Thymus (tissue), 11 donors: ENCODE measurements around the gene GRID1. TPM values are rescaled to one million over a fixed set of nuclear protein-coding genes. Genes with fewer than 3 reads are reported as not detected.

Experiments used
- DNase-seq, 9 donors: peaks; one replicate each; pipeline ENCODE4 v3.0.0-alpha.2; 2013; ENCODE audit warnings: low spot score in 9 of 9, low read depth in 6 of 9, missing footprints in 1 of 9
- H3K27ac ChIP-seq, 2 donors: one replicate each; pipeline ENCODE4 v1.5.1; 2013; ENCODE audit warnings: control low read depth in 1 of 2, low read depth in 1 of 2, low read length in 1 of 2, mild to moderate bottlenecking in 1 of 2, moderate library complexity in 1 of 2
- H3K27me3 ChIP-seq, 2 donors: one replicate each; pipeline ENCODE4 v1.5.1; 2013; ENCODE audit warnings: low read length in 1 of 2; ENCODE audit not compliant: control insufficient read depth in 2 of 2, insufficient read depth in 1 of 2
- H3K36me3 ChIP-seq, 2 donors: one replicate each; pipeline ENCODE4 v1.5.1; 2013; ENCODE audit warnings: low read length in 1 of 2, mild to moderate bottlenecking in 1 of 2, moderate library complexity in 1 of 2; ENCODE audit not compliant: control insufficient read depth in 2 of 2, insufficient read depth in 2 of 2
- H3K4me1 ChIP-seq, 2 donors: one replicate each; pipeline ENCODE4 v1.5.1; 2013; ENCODE audit warnings: low read length in 2 of 2; ENCODE audit not compliant: control insufficient read depth in 2 of 2, insufficient read depth in 2 of 2
- H3K4me3 ChIP-seq, 2 donors: one replicate each; pipeline ENCODE4 v1.5.1; 2013; ENCODE audit warnings: low read length in 2 of 2, control low read depth in 1 of 2, mild to moderate bottlenecking in 1 of 2
- H3K9me3 ChIP-seq, 2 donors: one replicate each; pipeline ENCODE4 v1.5.1; 2013; ENCODE audit warnings: low read length in 1 of 2, mild to moderate bottlenecking in 1 of 2; ENCODE audit not compliant: control insufficient read depth in 2 of 2, insufficient read depth in 1 of 2
- WGBS: extraction: QIAGEN DNeasy Blood & Tissue Kit; methylation state at CpG from one replicate; pipeline ENCODE4 v1.1.7; 2013; 5-methylcytosine and 5-hydroxymethylcytosine counted together
- polyA plus RNA-seq: library from polyadenylated mRNA; stranded (reverse); fragments of 200-250 nt; gene quantifications from one replicate; pipeline ENCODE4 v1.2.3, GENCODE V29; 2013
- total RNA-seq: library from RNA; stranded (reverse); fragments of 120-200 nt; gene quantifications from one replicate; pipeline ENCODE4 v1.2.4, GENCODE V29; 2013
- donor health status: healthy.

The GRID1 gene
- total and polyA plus RNA-seq, 2 donors: 0.33 to 0.46 TPM

- 94% methylated on average over 4 of the region's 4 CpGs for WGBS
- Histone ChIP-seq H3K36me3 (no peaks in the 10 kb centered on the region), H3K27me3 (peaks cover 0 to 4% of the 10 kb centered on the region in 2 donors), H3K9me3 (no peaks in the 10 kb centered on the region), H3K4me3 (no peak overlapping the region), H3K27ac (no peak overlapping the region), H3K4me1 (no peaks in the 10 kb centered on the region)
- no peak for DNase-seq
Measured at GRCh38 chr10:86256690-86257315, 109.8 kb downstream of the GRID1 start.

- Histone ChIP-seq H3K27ac (no peak overlapping the region), H3K27me3 (no peaks in the 10 kb centered on the region), H3K4me3 (no peak overlapping the region), H3K36me3 (no peaks in the 10 kb centered on the region), H3K9me3 (no peaks in the 10 kb centered on the region), H3K4me1 (no peaks in the 10 kb centered on the region)
- WGBS: 89% methylated on average over 14 of the region's 14 CpGs
- DNase-seq: no peak
Measured at GRCh38 chr10:86255405-86256251, 111.0 kb downstream of the GRID1 start.

- Histone ChIP-seq H3K27ac (no peak overlapping the region), H3K27me3 (no peaks in the 10 kb centered on the region), H3K4me3 (no peak overlapping the region), H3K4me1 (no peaks in the 10 kb centered on the region), H3K36me3 (no peaks in the 10 kb centered on the region), H3K9me3 (no peaks in the 10 kb centered on the region)
- 84% methylated on average over 6 of the region's 6 CpGs for WGBS
- DNase-seq: no peak
Measured at GRCh38 chr10:86254526-86255174, 111.9 kb downstream of the GRID1 start.

- no peak for DNase-seq
- H3K9me3 ChIP-seq: no peaks in the 10 kb centered on the region
- no peak overlapping the region for H3K4me3 ChIP-seq
Measured at GRCh38 chr10:86254081-86254480, 112.5 kb downstream of the GRID1 start.

GRCh38 chr10:86253091-86254072 is 113.2 kb downstream of the GRID1 start:
- H3K27me3 ChIP-seq: no peaks in the 10 kb centered on the region
- no peak overlapping the region for H3K27ac ChIP-seq
- DNase-seq: no peak
- WGBS: 74% methylated on average over 14 of the region's 14 CpGs
- H3K4me1 ChIP-seq: no peaks in the 10 kb centered on the region
- no peak overlapping the region for H3K4me3 ChIP-seq
- H3K9me3 ChIP-seq: no peaks in the 10 kb centered on the region
- no peaks in the 10 kb centered on the region for H3K36me3 ChIP-seq

More at GRCh38 chr10:86254081-86254480, 112.5 kb downstream of the GRID1 start:
- no peaks in the 10 kb centered on the region for H3K4me1 ChIP-seq
- H3K27ac ChIP-seq: no peak overlapping the region
- no peaks in the 10 kb centered on the region for H3K27me3 ChIP-seq
- no peaks in the 10 kb centered on the region for H3K36me3 ChIP-seq

- no peaks in the 10 kb centered on the region for H3K36me3 ChIP-seq
- H3K27ac ChIP-seq: no peak overlapping the region
- H3K9me3 ChIP-seq: no peaks in the 10 kb centered on the region
- DNase-seq: no peak
- H3K4me1 ChIP-seq: no peaks in the 10 kb centered on the region
- no peaks in the 10 kb centered on the region for H3K27me3 ChIP-seq
- H3K4me3 ChIP-seq: no peak overlapping the region
- 81% methylated on average over 3 of the region's 3 CpGs for WGBS
Measured at GRCh38 chr10:86252556-86252955, 114.0 kb downstream of the GRID1 start.

GRCh38 chr10:86252079-86252478 is 114.5 kb downstream of the GRID1 start:
- no peaks in the 10 kb centered on the region for H3K4me1 ChIP-seq
- no peak overlapping the region for H3K4me3 ChIP-seq
- H3K36me3 ChIP-seq: no peaks in the 10 kb centered on the region
- 88% methylated on average over 7 of the region's 7 CpGs for WGBS
- no peaks in the 10 kb centered on the region for H3K9me3 ChIP-seq
- no peak overlapping the region for H3K27ac ChIP-seq
- DNase-seq: no peak
- no peaks in the 10 kb centered on the region for H3K27me3 ChIP-seq

- Histone ChIP-seq H3K4me1 (no peaks in the 10 kb centered on the region), H3K27me3 (no peaks in the 10 kb centered on the region), H3K27ac (no peak overlapping the region), H3K36me3 (no peaks in the 10 kb centered on the region), H3K4me3 (no peak overlapping the region), H3K9me3 (no peaks in the 10 kb centered on the region)
- no peak for DNase-seq
- 65% methylated on average over 2 of the region's 2 CpGs for WGBS
Measured at GRCh38 chr10:86251426-86251825, 115.2 kb downstream of the GRID1 start.
